ENCODE data around the gene CLHC1.
"Not testable (repeated sequence)": the region's sequence is repeated elsewhere in the genome, so short reads cannot be mapped to it uniquely, and the experiment has no call there.

The CLHC1 gene

DNA sequence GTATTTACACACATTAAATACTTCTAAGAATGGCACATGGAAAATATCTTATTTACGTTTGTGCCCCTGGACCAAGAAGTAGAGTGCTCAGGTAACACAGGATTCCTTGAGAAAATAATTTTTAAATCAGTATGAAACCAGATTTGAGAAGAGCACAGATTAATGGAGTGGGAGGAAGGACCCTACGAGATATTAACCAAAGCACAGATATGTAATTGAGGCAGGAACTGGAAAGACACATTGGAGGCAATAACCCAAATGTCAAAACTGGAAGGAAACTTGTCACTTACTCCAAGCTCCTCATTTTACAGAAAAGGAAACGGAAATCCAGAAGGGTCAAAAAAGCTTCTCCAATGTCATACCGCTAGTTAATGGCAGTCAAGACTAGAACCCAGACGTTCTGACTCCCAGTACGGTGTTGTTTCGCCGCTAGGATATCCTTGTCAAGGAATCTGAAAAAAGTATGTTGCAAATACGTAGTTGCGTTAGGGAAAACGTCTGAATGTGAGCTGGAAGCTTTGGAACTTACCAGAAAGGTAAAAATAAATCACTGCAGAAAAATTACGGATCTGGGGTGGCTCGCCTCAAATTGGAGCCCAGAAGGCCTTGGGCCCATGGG is 36.3 kb upstream of the CLHC1 start:
- no peak for DNase-seq (ENCODE audit: low read depth)
- H3K4me3 ChIP-seq (ENCODE audit: low read depth, low read length), result peak overlapping the region; percentile 88
- in situ Hi-C loops (cut with HindIII; ENCODE audit: low sequenced_read_pairs), result no loop called here
- TF ChIP-seq, protein P1, sequence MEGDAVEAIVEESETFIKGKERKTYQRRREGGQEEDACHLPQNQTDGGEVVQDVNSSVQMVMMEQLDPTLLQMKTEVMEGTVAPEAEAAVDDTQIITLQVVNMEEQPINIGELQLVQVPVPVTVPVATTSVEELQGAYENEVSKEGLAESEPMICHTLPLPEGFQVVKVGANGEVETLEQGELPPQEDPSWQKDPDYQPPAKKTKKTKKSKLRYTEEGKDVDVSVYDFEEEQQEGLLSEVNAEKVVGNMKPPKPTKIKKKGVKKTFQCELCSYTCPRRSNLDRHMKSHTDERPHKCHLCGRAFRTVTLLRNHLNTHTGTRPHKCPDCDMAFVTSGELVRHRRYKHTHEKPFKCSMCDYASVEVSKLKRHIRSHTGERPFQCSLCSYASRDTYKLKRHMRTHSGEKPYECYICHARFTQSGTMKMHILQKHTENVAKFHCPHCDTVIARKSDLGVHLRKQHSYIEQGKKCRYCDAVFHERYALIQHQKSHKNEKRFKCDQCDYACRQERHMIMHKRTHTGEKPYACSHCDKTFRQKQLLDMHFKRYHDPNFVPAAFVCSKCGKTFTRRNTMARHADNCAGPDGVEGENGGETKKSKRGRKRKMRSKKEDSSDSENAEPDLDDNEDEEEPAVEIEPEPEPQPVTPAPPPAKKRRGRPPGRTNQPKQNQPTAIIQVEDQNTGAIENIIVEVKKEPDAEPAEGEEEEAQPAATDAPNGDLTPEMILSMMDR (IDR thresholded peaks at IDR 0.05; ENCODE audit: low read depth, low read length, missing control alignments), result no peak

DNA sequence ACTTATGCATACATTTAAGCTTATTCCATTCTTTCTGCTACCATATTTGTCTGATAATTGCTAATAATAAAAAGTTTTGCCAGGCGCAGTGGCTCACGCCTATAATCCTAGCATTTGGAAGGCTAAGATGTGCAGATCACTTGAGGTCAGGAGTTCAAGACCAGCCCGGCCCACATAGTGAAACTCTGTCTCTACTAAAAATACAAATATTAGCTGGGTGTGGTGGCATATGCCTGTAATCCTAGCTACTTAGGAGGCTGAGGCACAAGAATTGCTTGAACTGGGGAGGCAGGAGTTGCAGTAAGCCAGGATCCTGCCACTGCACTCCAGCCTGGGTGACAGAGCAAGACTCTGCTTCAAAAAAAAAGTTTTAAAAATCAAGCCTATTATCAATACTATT is 27.5 kb upstream of the CLHC1 start:
- not testable (repeated sequence) for H3K4me3 ChIP-seq (ENCODE audit: low read depth, low read length); DNase-seq (ENCODE audit: low read depth)

DNA sequence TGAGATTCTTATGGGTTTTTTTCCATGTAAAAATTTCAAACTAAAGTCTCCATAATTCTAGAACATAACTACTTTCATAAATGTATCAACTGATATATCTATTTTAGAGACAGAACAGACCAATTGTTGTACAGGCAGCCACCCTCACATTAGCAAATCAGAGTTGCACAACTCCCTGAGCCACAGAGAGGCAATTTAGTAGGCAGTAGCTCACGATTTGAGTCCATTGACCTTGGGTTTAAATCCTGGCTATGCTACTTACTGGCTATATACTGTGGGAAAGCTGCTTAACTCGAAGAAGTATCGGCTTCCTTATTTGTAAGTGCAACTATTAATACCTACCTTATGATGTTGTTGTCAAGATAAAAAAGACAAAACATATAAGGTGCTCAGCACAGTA is 20.7 kb upstream of the CLHC1 start:
- in situ Hi-C loops (cut with HindIII; ENCODE audit: low sequenced_read_pairs), result no loop called here
- no peak overlapping the region for H3K4me3 ChIP-seq (ENCODE audit: low read depth, low read length)
- DNase-seq (ENCODE audit: low read depth), result no peak
- TF ChIP-seq, protein P1 (IDR thresholded peaks at IDR 0.05; ENCODE audit: low read depth, low read length, missing control alignments), result no peak

More for the DNA sequence above, 27.5 kb upstream of the CLHC1 start:
- in situ Hi-C loops (cut with HindIII; ENCODE audit: low sequenced_read_pairs), result not testable (repeated sequence)

DNA sequence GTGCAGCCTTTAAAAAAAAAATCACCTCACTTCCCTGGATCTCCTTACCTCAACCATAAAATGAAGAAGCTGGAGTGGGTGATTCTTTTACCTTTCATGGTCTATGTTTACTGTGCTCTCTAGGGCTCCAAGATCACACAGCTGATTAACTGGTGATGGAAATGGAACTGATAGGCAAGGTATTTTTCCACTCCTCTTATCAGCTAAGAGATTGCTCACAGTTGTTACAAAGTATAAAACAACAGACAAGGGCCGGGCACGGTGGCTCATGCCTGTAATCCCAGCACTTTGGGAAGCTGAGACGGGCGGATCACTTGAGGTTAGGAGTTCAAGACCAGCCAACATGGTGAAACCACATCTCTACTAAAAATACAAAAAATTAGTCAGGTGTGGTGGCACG is 14.9 kb upstream of the CLHC1 start:
- no peak overlapping the region for H3K4me3 ChIP-seq (ENCODE audit: low read depth, low read length)
- in situ Hi-C loops (cut with HindIII; ENCODE audit: low sequenced_read_pairs), result no loop called here
- TF ChIP-seq, protein P1 (IDR thresholded peaks at IDR 0.05; ENCODE audit: low read depth, low read length, missing control alignments), result no peak
- DNase-seq (ENCODE audit: low read depth), result no peak

DNA sequence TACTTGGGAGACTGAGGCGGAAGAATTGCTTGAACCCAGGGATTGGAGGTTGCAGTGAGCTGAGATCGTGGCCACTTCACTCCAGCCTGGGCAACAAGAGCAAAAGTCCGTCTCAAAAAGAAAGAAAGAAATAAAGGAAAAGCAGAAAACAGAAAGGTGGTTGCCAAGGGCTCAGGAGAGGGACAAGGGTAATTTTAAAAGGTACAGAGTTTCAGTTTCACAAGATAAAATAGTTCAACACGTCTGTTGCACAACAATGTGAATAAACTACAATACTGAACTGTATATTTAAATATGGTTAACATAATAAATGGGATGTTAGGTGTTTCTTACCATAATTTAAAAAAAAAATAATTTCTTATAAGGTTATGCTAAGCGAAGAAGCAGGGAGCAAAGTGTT is 13.3 kb upstream of the CLHC1 start:
- no peak overlapping the region for H3K4me3 ChIP-seq (ENCODE audit: low read depth, low read length)
- DNase-seq (ENCODE audit: low read depth), result no peak
- TF ChIP-seq, protein P1 (IDR thresholded peaks at IDR 0.05; ENCODE audit: low read depth, low read length, missing control alignments), result no peak
- in situ Hi-C loops (cut with HindIII; ENCODE audit: low sequenced_read_pairs), result no loop called here

DNA sequence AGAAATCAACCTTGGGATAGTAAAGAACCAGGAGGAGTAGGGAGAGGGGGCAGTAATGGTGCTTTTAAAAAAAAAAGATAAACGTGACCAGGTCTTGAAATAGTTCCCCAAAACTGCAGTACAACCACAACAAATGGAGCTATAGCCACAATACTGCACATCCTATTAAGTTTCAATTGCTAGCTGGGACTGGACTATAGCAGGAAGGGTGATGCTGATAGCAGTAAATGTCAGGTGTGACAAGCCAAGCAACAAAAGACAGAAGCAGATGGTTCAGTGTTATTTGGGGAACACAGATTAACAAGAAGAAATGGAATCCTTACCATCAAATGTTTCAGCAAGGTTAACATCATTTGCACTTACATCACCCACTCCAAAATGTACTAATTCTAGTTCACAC is 10.5 kb upstream of the CLHC1 start:
- DNase-seq (ENCODE audit: low read depth), result no peak
- TF ChIP-seq, protein P1 (IDR thresholded peaks at IDR 0.05; ENCODE audit: low read depth, low read length, missing control alignments), result no peak
- in situ Hi-C loops (cut with HindIII; ENCODE audit: low sequenced_read_pairs), result no loop called here
- H3K4me3 ChIP-seq (ENCODE audit: low read depth, low read length), result no peak overlapping the region

DNA sequence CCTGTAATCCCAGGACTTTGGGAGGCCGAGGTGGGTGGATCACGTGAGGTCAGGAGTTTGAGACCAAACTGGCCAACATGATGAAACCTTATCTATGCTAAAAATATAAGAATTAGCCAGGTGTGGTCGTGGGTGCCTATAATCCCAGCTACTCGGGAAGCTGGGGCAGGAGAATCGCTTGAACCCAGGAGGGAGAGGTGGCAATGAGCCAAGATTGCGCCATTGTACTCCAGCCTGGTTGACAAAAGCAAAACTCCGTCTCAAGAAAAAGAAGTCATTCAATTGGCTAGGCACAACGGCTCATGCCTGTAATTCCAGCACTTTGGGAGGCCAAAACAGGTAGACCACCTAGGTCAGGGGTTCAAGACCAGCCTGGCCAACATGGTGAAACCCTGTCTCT is 9.5 kb upstream of the CLHC1 start:
- in situ Hi-C loops (cut with HindIII; ENCODE audit: low sequenced_read_pairs); H3K4me3 ChIP-seq (ENCODE audit: low read depth, low read length); DNase-seq (ENCODE audit: low read depth): not testable (repeated sequence)
